Measurements from ENCODE around the gene ACOT4.
"Not testable (repeated sequence)": the region's sequence is repeated elsewhere in the genome, so short reads cannot be mapped to it uniquely, and the experiment has no call there.

The ACOT4 gene

DNA sequence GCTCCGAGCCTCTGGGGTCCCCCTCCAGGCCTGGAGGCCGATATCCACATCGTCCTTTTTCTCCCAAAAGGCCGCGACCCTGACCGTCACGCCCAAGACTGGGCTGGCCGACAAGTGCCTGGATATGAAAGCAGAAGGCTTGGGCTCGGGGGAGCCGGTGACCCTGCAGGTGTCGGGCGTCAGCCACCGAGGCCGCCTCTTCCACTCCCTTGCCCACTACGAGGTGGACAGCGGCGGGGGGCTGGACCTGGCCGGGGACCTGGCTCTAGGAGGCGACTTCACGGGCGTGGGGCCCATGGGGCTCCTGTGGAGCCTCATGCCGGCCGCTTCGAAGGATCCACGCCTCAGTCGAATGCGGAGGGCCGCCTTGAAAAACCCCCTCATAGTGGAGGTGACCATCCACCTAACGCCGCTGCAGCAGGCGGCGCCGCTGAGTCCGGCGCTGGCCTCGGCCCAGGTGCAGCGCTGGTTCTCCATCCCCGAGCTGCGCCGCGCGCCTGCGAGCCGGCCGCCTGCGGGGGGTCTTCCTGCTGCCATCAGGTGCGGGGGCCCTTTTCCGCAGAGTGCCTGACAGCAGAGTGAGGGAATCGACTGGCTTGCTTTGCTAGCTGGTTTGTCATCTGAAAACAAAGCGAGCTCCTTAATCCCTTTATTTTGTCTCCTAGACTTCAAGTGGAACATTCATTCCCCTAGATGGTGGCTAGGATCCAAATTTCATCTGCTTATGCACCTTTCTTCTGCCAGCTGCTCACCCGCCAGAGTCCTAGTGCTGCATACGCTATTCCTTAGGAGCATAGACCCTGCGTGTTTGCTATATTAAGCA, 42.5 kb downstream of the ACOT4 start:
- DNase-seq, result no peak

DNA sequence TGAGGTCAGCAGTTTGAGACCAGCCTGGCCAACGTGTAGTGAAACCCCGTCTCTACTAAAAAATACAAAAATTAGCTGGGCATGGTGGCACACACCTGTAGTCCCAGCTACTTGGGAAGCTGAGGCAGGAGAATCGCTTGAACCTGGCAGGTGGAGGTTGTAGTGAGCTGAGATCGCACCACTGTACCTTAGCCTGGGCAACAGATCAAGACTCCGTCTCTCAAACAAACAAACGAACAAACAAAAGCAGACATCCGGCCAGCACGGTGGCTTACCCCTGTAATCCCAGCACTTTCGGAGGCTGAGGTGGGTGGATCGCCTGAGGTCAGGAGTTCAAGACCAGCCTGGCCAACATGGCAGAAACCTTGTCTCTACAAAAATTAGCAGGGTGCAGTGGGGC, 44.7 kb downstream of the ACOT4 start:
- not testable (repeated sequence) for DNase-seq

DNA sequence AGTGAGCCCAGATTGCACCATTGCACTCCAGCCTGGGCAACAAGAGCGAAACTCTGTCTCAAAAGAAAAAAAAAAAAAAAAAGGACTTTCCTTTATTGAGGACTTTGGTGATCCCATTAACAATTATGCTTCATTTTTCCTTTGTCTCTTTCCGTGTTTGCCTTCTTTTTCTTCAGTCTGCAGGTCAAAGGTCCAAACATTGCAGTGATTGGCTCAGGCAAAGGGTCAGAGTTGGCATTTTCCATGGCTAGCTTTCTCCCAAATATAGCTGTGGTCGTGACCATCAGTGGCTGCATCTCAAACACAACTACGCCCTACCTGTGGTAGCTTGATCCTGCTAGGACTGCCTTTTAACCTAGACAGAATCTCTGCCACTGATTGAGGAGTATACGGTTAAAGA, 46.2 kb downstream of the ACOT4 start:
- no peak for DNase-seq

DNA sequence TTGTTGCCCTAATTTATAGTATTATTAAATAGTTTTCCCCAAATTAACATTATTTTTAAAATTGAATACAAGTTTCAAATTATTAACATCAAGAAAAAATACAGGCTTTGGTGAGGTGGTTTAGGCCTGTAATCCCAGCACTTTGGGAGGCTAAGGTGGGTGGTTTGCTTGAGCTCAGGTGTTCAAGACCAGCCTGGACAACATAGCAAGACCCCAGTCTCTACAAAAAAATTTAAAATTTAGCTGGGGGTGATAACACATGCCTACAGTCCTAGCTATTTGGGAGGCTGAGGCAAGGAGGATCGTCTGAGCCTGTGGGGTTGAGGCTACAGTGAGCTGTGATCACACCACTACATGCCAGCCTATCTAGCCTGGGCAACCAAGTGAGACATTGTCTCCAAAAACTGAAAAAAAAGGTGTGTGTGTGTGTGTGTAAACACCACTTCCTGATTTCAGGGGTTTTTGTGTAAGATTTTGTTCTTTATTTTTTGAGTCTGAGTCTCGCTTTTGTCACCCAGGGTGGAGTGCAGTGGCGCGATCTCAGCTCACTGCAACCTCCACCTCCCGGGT, 49.2 kb downstream of the ACOT4 start:
- no peak for DNase-seq

DNA sequence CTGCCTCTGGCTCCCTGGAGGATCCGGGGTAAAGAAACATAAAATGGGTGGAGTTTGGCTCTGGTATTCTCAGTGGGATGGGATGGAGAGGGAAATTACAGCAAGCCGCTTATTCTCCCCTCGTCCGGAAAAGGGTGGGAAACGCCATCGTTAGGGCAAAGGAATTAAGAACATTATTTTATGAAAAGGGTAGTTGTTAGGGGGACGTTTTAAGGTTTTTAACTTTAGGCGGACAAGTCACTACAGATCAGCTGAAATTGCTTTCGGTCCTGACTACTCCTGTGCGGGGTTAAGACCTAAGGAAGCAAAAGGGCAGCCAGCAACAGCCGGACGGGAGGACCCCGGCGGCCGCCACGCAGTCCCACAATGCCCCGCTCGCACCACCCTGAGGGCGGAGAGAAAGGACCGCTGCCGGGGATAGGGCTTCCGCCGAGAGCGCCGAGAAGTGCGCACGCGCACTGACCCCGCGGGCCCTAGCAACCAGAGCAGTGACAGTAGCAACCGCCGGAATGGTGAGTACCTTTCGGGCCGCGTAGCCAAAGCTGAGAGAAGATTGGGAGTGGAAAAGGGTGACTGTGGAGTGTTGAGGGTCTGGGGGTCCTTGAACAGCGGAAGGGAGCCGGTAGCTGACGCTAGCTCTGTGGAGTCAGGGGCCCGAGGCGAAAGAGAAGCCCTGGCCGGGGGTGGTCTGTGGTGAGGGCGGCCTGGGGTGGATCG, 53.0 kb downstream of the ACOT4 start, which contains the start of gene DNAL1:
TSS of gene DNAL1 (plus strand) at position 456 of the 717 bp plus-strand sequence. CDS start at position 510, 54 bp downstream.
- peak; percentile 89 for DNase-seq

DNA sequence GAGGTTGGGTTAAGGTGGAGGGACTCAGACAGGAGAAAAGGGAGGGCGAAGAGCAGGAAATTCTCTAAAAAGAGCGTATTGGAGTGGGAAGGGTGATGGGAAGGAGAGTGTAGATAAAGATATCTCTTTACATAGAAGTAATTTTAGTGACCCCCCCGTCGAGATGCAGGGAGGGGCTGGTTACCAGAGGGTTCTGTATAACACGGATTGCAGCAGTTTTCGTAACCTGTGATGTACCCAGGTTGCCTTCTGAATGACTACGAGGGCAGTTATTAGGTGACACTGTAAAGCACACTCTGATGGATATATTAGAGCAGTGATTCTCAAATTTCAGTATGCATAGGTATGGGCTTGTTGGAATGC, 53.6 kb downstream of the ACOT4 start:
- DNase-seq, result no peak

Measured in NCI-H1436 (cell line).